MM.1S (cell line): Measurements from ENCODE around the gene MYBPC2.

ENCODE experiments used
- CTCF ChIP-seq: fragments of 300-600 bp; sonication (generic); IDR thresholded peaks from 2 replicates; pipeline ENCODE4 v1.5.1; 2016; ENCODE audit warnings: antibody characterized with exemption, low read length, mixed read lengths
- EZH2 ChIP-seq: fragments of 300-600 bp; sonication (generic); optimal IDR thresholded peaks from 2 replicates; pipeline ENCODE3; 2017; ENCODE audit warnings: low read depth, mild to moderate bottlenecking, antibody characterized with exemption, low read length, mixed read lengths
- EZH2phosphoT487 ChIP-seq: fragments of 300-600 bp; sonication (generic); IDR thresholded peaks from 2 replicates; pipeline ENCODE4 v1.6.1; 2018; ENCODE audit warnings: antibody characterized with exemption, low read length

DNA sequence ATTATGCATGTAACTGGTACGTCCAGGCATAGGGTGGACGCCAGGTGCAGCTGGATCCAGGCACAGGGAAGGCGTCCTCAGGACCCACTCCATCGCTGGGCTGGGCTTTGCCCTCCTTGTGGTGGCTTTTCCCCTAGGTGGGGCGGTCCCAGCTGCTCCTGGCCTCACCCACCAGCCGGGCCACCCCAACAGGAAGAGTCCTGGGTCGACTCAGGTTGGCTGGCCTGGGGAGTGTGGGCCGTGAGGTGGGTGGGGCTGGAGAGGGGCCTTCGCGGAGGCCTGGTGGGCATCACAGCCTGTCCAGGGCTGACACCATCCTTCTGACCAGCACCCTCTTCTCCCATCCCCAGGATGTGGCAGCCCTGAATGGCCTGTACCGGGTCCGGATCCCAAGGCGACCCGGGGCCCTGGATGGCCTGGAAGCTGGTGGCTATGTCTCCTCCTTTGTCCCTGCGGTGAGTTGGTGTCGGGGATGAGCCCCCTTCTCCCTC lies 47.1 kb downstream of the MYBPC2 start:
- TF ChIP-seq CTCF (no peak), EZH2phosphoT487 (no peak), EZH2 (no peak)
